Embryonic facial prominence (tissue), 1 donor: ENCODE results near the gene BCLAF1.
"Not testable (repeated sequence)": the region's sequence is repeated elsewhere in the genome, so short reads cannot be mapped to it uniquely, and the experiment has no call there.

Experiments used
- DNase-seq: peaks from one replicate; pipeline ENCODE4 v3.0.0-alpha.2; 2016; ENCODE audit errors: extremely low spot score

Gene BCLAF1

GRCh38 chr6:136249336-136249735 is 40.3 kb downstream of the BCLAF1 start:
- no peak for DNase-seq

- DNase-seq = no peak
Observed at GRCh38 chr6:136244061-136244616, 45.5 kb downstream of the BCLAF1 start.

- DNase-seq = no peak
Observed at GRCh38 chr6:136236466-136237293, 53.0 kb downstream of the BCLAF1 start.

- DNase-seq = no peak
Observed at GRCh38 chr6:136235233-136235564, 54.4 kb downstream of the BCLAF1 start.

- DNase-seq = no peak
Observed at GRCh38 chr6:136232701-136233100, 56.9 kb downstream of the BCLAF1 start.

GRCh38 chr6:136230219-136230853 is 59.3 kb downstream of the BCLAF1 start:
- DNase-seq = no peak

- no peak for DNase-seq
Observed at GRCh38 chr6:136228814-136229213, 60.8 kb downstream of the BCLAF1 start.

GRCh38 chr6:136226674-136227377 is 62.8 kb downstream of the BCLAF1 start:
- no peak for DNase-seq

GRCh38 chr6:136226027-136226673 is 63.5 kb downstream of the BCLAF1 start:
- peak; percentile 68 for DNase-seq

GRCh38 chr6:136225496-136225895 is 64.2 kb downstream of the BCLAF1 start:
- no peak for DNase-seq

GRCh38 chr6:136224974-136225373 is 64.7 kb downstream of the BCLAF1 start:
- not testable (repeated sequence) for DNase-seq

- no peak for DNase-seq
Observed at GRCh38 chr6:136216503-136217401, 72.9 kb downstream of the BCLAF1 start.

GRCh38 chr6:136213853-136214252 is 75.8 kb downstream of the BCLAF1 start:
- DNase-seq = no peak

GRCh38 chr6:136213012-136213539 is 76.6 kb downstream of the BCLAF1 start:
- no peak for DNase-seq

- DNase-seq = no peak
Observed at GRCh38 chr6:136212608-136213007, 77.0 kb downstream of the BCLAF1 start.

- no peak for DNase-seq
Observed at GRCh38 chr6:136210398-136211165, 79.1 kb downstream of the BCLAF1 start.

GRCh38 chr6:136209496-136209895 is 80.2 kb downstream of the BCLAF1 start:
- no peak for DNase-seq

GRCh38 chr6:136208783-136209182 is 80.9 kb downstream of the BCLAF1 start:
- DNase-seq = no peak
